Fibroblast of the aortic adventitia (primary cell): ENCODE data around the gene C1QL1. TPM values are rescaled to one million over a fixed set of nuclear protein-coding genes. Genes with fewer than 3 reads are reported as not detected.

Experiments used
- DNase-seq: peaks from one replicate; pipeline ENCODE4 v3.0.0-alpha.2; 2010; ENCODE audit warnings: low read depth
- H3K4me3 ChIP-seq: 2 replicates; pipeline ENCODE4 v1.5.1; 2011; ENCODE audit warnings: low read depth, mild to moderate bottlenecking, control low read depth, low read length, moderate library complexity
- total RNA-seq: library from RNA; depleted of rRNA; stranded (reverse); fragments of >200 nt; gene quantifications from 2 replicates; pipeline ENCODE4 v1.2.3, GENCODE V29; 2012; ENCODE audit warnings: low replicate concordance
- TF ChIP-seq, protein P1 (sequence below): IDR thresholded peaks from 2 replicates; pipeline ENCODE4 v1.5.1; 2011; ENCODE audit warnings: mild to moderate bottlenecking, low read length, control low read depth, inconsistent platforms; ENCODE audit not compliant: insufficient read depth

Gene C1QL1
- total RNA-seq, 1 donor, result 0.09 TPM

DNA sequence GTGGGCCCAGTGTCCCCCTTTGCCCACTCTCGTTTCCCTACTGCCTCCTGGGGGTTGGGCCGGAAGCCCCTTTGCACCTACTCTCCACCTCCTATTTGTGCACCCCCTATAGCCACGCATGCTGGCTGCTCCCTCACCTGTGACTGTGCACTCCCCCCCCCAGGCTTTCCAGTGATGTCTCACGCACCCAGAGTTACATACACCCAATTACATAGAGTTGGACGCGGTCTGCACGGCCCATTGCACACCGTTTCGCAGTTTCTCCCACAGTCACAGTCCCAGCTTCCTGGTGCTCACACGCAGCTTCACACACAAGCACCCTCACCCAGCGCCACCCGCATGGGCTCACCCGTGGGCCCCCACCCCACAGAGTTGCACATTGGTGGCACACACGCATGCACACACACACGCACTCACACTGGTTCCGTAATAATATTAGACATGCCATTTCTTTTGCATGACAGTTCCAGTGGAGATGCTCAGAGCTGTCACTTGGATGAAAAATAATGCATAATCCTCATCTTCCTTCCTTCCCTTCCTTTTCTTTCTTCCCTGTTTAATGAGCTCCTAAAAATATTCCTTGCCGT lies 21.5 kb upstream of the C1QL1 start:
- no peak for DNase-seq
- TF ChIP-seq, protein P1, sequence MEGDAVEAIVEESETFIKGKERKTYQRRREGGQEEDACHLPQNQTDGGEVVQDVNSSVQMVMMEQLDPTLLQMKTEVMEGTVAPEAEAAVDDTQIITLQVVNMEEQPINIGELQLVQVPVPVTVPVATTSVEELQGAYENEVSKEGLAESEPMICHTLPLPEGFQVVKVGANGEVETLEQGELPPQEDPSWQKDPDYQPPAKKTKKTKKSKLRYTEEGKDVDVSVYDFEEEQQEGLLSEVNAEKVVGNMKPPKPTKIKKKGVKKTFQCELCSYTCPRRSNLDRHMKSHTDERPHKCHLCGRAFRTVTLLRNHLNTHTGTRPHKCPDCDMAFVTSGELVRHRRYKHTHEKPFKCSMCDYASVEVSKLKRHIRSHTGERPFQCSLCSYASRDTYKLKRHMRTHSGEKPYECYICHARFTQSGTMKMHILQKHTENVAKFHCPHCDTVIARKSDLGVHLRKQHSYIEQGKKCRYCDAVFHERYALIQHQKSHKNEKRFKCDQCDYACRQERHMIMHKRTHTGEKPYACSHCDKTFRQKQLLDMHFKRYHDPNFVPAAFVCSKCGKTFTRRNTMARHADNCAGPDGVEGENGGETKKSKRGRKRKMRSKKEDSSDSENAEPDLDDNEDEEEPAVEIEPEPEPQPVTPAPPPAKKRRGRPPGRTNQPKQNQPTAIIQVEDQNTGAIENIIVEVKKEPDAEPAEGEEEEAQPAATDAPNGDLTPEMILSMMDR, result no peak
- no peak overlapping the region for H3K4me3 ChIP-seq

DNA sequence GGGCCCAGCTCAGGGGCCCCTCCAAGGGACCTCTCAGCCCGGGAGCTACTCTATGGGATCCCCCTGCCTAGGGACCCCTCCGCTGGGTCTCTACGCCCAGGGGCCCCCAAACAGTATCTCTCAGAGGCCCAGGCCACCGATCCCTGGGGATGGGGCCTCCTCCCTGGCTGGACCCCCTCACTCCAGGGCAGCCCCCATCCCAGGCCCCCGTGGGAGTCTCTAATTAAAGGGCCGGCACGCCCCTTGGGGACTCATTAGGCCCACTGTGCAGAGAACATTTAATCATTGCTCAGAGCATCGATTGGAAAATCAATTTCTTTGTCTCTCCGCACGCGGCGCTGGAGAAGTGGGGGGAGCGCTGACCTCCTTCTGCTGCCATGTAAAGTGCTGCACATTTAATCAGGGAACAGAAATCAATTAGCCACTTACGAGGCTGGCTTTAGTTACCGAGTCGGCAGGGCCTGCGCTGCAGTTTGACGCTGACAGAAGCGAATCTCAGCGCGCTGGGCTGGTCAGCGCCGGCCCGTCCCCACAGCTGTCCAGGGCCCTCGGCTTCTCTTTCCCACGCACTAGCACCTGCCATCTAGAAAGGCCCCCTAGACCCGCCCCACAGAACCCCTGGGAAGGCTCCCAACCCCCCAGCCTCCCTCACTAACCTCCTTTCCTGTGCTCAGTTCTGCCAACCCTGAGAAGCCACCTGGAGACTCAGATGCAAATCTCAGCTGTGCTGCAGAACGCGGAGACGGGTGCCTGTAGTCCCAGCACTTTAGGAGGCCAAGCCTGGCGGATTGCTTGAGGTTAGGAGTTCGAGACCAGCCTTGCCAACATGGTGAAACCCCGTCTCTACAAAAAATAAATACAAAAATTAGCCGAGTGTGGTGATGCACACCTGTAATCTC lies 20.2 kb upstream of the C1QL1 start:
- TF ChIP-seq, protein P1, result no peak
- DNase-seq, result no peak
- no peak overlapping the region for H3K4me3 ChIP-seq

DNA sequence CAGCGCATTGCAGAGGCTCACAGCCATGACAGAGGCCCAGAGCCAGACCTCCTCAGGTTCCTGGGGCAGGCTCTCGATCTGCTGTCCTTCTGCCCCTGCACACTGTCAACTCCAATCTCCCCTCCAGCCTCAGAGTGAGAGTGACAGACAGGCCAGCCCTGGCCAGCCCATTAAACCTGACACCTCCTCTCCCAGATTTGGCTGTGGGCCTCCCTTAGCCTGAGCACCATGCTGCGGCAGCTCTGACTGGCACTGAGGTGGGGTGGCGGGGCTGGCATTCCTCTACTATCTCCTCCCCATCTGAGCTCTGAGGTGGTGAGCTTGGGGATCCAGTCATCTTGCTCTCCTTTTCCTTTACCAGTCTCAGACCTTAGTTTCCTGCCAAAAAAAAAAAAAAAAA lies 15.5 kb upstream of the C1QL1 start:
- TF ChIP-seq, protein P1, result no peak
- H3K4me3 ChIP-seq, result no peak overlapping the region
- DNase-seq, result no peak

DNA sequence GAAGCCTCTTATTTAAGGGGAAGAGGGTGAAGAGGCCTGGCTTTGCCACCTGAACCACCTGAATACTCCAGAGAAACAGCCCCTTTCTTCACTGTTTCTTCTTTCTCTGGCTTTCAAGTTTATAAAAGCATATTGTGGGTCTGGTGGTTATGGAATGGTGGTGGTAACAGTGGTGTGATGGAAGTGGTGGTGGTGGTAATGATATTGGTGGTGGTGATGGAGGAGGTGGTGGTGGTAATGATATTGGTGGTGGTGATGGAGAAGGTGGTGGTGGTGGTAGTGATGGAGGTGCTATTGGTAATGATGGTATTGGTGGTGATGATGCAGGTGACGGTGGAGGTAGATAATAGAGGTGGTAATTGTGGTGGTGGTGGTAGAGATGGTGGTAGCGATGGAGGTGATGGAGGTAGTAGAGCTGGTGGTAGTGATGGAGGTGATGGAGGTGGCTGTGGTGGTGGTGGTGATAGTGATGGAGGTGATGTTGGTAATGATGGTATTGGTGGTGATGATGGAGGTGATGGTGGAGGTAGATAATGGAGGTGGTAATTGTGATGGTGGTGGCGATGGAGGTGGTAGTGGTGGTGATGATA lies 14.1 kb upstream of the C1QL1 start:
- TF ChIP-seq, protein P1, result no peak
- no peak overlapping the region for H3K4me3 ChIP-seq
- no peak for DNase-seq

DNA sequence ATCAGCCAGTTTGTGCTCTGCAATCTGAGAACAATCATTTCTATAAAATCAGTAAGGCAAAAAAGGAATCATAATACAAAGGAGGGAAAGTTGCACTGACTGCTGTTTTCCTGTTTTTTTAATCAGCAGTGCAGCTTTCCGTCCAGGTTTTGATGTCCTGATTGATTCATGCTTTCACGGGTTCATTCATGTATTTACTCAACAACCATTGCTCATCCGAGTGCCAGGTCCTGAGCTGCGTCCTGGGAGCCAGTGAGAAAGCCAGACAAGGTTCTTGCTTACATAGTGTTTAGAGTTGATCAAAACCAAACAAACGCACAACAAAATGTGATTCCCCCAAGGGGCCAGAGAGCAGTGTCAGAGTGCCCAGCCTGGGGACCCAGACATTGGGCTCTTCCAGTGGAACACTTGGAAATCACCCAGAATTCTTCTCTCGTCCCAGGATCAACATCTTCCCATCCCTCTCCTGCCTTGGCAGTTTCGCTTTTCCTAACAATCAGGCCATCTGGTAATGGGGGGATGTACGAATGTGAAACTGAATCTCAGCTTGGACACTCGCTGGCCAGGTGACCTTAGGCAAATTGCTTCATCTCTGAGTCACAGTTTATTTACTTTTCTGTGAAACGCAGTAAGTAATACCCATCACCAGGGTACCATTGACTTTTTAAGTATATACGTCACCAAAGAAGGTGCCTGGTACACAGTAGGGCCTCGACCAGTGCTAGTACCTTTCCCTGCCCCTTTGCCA lies 13.3 kb upstream of the C1QL1 start:
- H3K4me3 ChIP-seq, result peak overlapping the region; percentile 5
- TF ChIP-seq, protein P1, result no peak
- DNase-seq, result peak; percentile 32

DNA sequence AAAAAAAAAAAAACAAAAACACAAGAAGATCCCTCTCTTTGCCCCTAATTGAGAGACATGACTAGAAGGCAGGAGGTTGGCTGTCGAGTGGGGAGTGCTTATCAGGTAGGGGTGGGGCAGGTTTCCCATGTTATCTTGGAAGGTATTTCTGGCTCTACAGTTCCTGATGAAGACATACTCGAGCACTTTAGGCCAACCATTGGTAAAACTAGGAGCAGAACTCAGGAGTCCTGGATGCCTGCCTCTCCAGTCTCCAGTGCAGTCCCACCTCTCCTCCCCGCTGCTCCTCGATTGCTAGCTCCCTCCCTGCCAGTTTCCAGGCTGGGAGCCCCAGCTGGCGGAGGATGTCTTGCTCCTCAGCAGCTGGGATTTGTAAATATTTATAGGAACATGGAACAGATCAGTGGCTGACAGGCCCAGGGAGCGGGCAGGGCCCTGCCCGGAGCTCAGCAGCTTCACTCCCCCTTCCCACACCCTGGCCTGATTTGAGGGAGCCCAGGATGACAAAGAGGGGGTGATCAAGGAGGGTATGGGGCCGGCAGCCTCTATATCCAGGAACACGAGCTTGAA lies 11.4 kb upstream of the C1QL1 start:
- H3K4me3 ChIP-seq, result no peak overlapping the region
- DNase-seq, result no peak
- TF ChIP-seq, protein P1, result no peak
